GM12878 (cell line): Measurements from ENCODE around the gene AGXT. TPM values are rescaled to one million over a fixed set of nuclear protein-coding genes. Genes with fewer than 3 reads are reported as not detected.

Source experiments
- ATAC-seq: fragments of 200-7000 bp; cut with Tn5 transposase; 3 replicates; pipeline ENCODE4 v1.9.1; 2020; ENCODE audit warnings: mild to moderate bottlenecking, moderate library complexity
- BruUV-seq: library from RNA; stranded (reverse); fragments of 400-500 nt; replicated peaks from 2 replicates; lab custom pipeline; 2021; lab: Mats Ljungman, UMichigan
- CTCF ChIA-PET: fragments of 300-600 bp; sonication (Branson Sonifier 250); formaldehyde crosslinking; extraction: SDS; loops from one replicate; lab custom pipeline; 2021; ENCODE audit warnings: inconsistent platforms; lab: Yijun Ruan, JAX
- POLR2A ChIA-PET: fragments of 350-600 bp; formaldehyde crosslinking; extraction: SDS; loops from one replicate; lab custom pipeline; 2021; ENCODE audit warnings: inconsistent platforms; lab: Charles Lee
- RAD21 ChIA-PET: fragments of 300-600 bp; sonication (Branson Sonifier 250); formaldehyde crosslinking; loops from one replicate; lab custom pipeline; 2023; ENCODE audit warnings: antibody characterized with exemption; ENCODE audit not compliant: unreplicated experiment; lab: Charles Lee
- SMC1A ChIA-PET: fragments of 300-600 bp; sonication (Branson Sonifier 250); formaldehyde crosslinking; loops from one replicate; lab custom pipeline; 2023; ENCODE audit not compliant: unreplicated experiment, uncharacterized antibody; lab: Charles Lee
- DNase-seq: peaks from one replicate; pipeline ENCODE4 v3.0.0-alpha.2; 2011; ENCODE audit warnings: low read depth, low spot score
- FAIRE-seq: peaks from 3 replicates; lab custom pipeline; 2011; peaks lifted over from hg19 to GRCh38; lab: Jason Lieb, UNC
- H2AFZ ChIP-seq: 2 replicates; pipeline ENCODE4 v1.6.0; 2011; ENCODE audit warnings: low read depth, low read length, control low read depth; ENCODE audit not compliant: control insufficient read depth
- H3K27ac ChIP-seq: 2 replicates; pipeline ENCODE4 v1.5.1; 2011; ENCODE audit warnings: control low read depth; ENCODE audit not compliant: control insufficient read depth, insufficient read depth
- H3K27me3 ChIP-seq, 2 experiments: replicated peaks in 1 of 2; 2 replicates each; pipeline versions ENCODE4 v1.6.0 to v1.6.1; 2011; ENCODE audit warnings: low read length in 1 of 2; ENCODE audit not compliant: control insufficient read depth in 2 of 2, insufficient read depth in 2 of 2
- H3K36me3 ChIP-seq, 2 experiments: 2 replicates each; pipeline ENCODE4 v1.5.1; 2011; ENCODE audit warnings: low read length in 1 of 2; ENCODE audit not compliant: control insufficient read depth in 2 of 2, insufficient read depth in 2 of 2
- H3K4me1 ChIP-seq: 2 replicates; pipeline ENCODE4 v1.6.1; 2011; ENCODE audit warnings: mild to moderate bottlenecking, low read length, moderate library complexity, mixed read lengths; ENCODE audit not compliant: control insufficient read depth, insufficient read depth
- H3K4me2 ChIP-seq: 2 replicates; pipeline ENCODE4 v1.6.0; 2011; ENCODE audit warnings: control low read depth; ENCODE audit not compliant: control insufficient read depth, insufficient read depth
- H3K4me3 ChIP-seq: fragments of 200-600 bp; sonication (generic); 2 replicates; pipeline ENCODE4 v1.5.1; 2016
- H3K79me2 ChIP-seq: 2 replicates; pipeline ENCODE4 v1.6.0; 2011; ENCODE audit warnings: low read length; ENCODE audit not compliant: control insufficient read depth, insufficient read depth
- H3K9ac ChIP-seq: 2 replicates; pipeline ENCODE4 v1.8.0; 2011; ENCODE audit warnings: low read length, control low read depth, mixed read lengths; ENCODE audit not compliant: control insufficient read depth, insufficient read depth
- H3K9me3 ChIP-seq: replicated peaks from 3 replicates; pipeline ENCODE4 v1.5.1; 2011; ENCODE audit warnings: mild to moderate bottlenecking, low read length; ENCODE audit not compliant: control insufficient read depth, insufficient read depth
- H4K20me1 ChIP-seq: 2 replicates; pipeline ENCODE4 v1.6.0; 2011; ENCODE audit not compliant: control insufficient read depth, insufficient read depth
- BCL11A ChIP-seq: IDR thresholded peaks from 2 replicates; pipeline ENCODE4 v1.6.1; 2011; ENCODE audit warnings: low read depth, low read length
- BHLHE40 ChIP-seq, 2 experiments: fragments of 450-650 bp in 1 of 2; IDR thresholded peaks; 2 replicates each; pipeline ENCODE4 v1.6.1; 2011 to 2017; ENCODE audit warnings: low read depth in 2 of 2, borderline replicate concordance in 1 of 2, improper control_type of control experiment in 1 of 2, low read length in 1 of 2, mild to moderate bottlenecking in 1 of 2
- CBX5 ChIP-seq: sonication (generic); IDR thresholded peaks from 2 replicates; pipeline ENCODE4 v1.6.1; 2016; ENCODE audit warnings: low read depth, moderate library complexity, mild to moderate bottlenecking, inconsistent platforms
- DPF2 ChIP-seq: fragments of 450-650 bp; IDR thresholded peaks from 2 replicates; pipeline ENCODE4 v1.6.1; 2017; ENCODE audit warnings: mild to moderate bottlenecking
- FOXK2 ChIP-seq: fragments of 450-650 bp; IDR thresholded peaks from 2 replicates; pipeline ENCODE4 v1.6.1; 2017; ENCODE audit warnings: mild to moderate bottlenecking, moderate library complexity
- IKZF1 ChIP-seq: fragments of 450-650 bp; conservative IDR thresholded peaks from 2 replicates; pipeline ENCODE4 v1.6.1; 2017; ENCODE audit warnings: antibody characterized with exemption, mild to moderate bottlenecking
- KLF5 ChIP-seq: fragments of 450-650 bp; IDR thresholded peaks from 2 replicates; pipeline ENCODE4 v1.6.1; 2014; ENCODE audit warnings: mild to moderate bottlenecking; ENCODE audit not compliant: partially characterized antibody
- NBN ChIP-seq: fragments of 450-650 bp; IDR thresholded peaks from 2 replicates; pipeline ENCODE4 v1.6.1; 2016
- NR2C1 ChIP-seq: fragments of 450-650 bp; IDR thresholded peaks from 2 replicates; pipeline ENCODE4 v1.6.1; 2017; ENCODE audit warnings: antibody characterized with exemption, mild to moderate bottlenecking, moderate library complexity
- NR2C2 ChIP-seq: IDR thresholded peaks from 2 replicates; pipeline ENCODE4 v1.6.1; 2011; ENCODE audit warnings: borderline replicate concordance, low read depth; ENCODE audit not compliant: control insufficient read depth, insufficient read length
- TCF12 ChIP-seq: IDR thresholded peaks from 2 replicates; pipeline ENCODE4 v1.6.1; 2011; ENCODE audit warnings: low read depth, mild to moderate bottlenecking, low read length
- WGBS: methylation state at CpG from one replicate; pipeline ENCODE4 v1.1.6; 2016; ENCODE audit warnings: low lambda C conversion rate; ENCODE audit not compliant: insufficient replicate concordance, insufficient coverage; ENCODE audit errors: missing lambda C conversion rate; 5-methylcytosine and 5-hydroxymethylcytosine counted together
- in situ Hi-C: fragments of 300-500 bp; cut with MboI; formaldehyde crosslinking; loops from 9 replicates; pipeline ENCODE4 v1.14.3; 2018; ENCODE audit warnings: mixed read lengths
- intact Hi-C: fragments of 100-400 bp; cut with micrococcal nuclease; formaldehyde crosslinking; loops from one replicate; pipeline ENCODE4 v1.14.2; 2022; ENCODE audit not compliant: unreplicated experiment
- polyA plus RNA-seq, 11 experiments: library from polyadenylated mRNA; depleted of rRNA in 4 of 11; unstranded in 6 of 11; stranded (reverse) in 5 of 11; fragments of >200 nt; fragmentation: Nextera tagmentation in 4 of 11; fragmentation: Illumina TruSeq in 1 of 11; extraction: Ambion mirVana in 4 of 11; extraction: Trizol in 1 of 11; gene quantifications; 1 replicate in 1 of 11; 2 replicates in 10 of 11; pipeline versions ENCODE4 v1.2.1 to v1.2.3, GENCODE V29; 2011 to 2016; ENCODE audit warnings: inconsistent platforms in 2 of 11, missing spikeins in 2 of 11, low read depth in 1 of 11
- total RNA-seq, 4 experiments: library from RNA; depleted of rRNA in 3 of 4; stranded (reverse); fragments of >200 nt in 3 of 4; fragmentation: Illumina TruSeq in 1 of 4; extraction: Trizol in 1 of 4; gene quantifications; 2 replicates each; pipeline versions ENCODE4 v1.2.1 to v1.2.3, GENCODE V29; 2013 to 2021
- TF ChIP-seq, protein P1 (sequence below): IDR thresholded peaks from 2 replicates; pipeline ENCODE4 v1.6.1; 2012; ENCODE audit warnings: improper control_type of control experiment, low read depth, low read length; ENCODE audit not compliant: insufficient replicate concordance
- TF ChIP-seq, protein P2 (sequence below): fragments of 450-650 bp; formaldehyde crosslinking; IDR thresholded peaks from 2 replicates; pipeline ENCODE4 v1.4.0; 2022; ENCODE audit warnings: mild to moderate bottlenecking, moderate library complexity

AGXT gene
- total and polyA plus RNA-seq, 10 of the 15 experiments (the other 5 are each of a cell fraction or from before 2014, with no cell fraction given): 0.18 TPM; not detected in 9

- TF ChIP-seq, protein P1, sequence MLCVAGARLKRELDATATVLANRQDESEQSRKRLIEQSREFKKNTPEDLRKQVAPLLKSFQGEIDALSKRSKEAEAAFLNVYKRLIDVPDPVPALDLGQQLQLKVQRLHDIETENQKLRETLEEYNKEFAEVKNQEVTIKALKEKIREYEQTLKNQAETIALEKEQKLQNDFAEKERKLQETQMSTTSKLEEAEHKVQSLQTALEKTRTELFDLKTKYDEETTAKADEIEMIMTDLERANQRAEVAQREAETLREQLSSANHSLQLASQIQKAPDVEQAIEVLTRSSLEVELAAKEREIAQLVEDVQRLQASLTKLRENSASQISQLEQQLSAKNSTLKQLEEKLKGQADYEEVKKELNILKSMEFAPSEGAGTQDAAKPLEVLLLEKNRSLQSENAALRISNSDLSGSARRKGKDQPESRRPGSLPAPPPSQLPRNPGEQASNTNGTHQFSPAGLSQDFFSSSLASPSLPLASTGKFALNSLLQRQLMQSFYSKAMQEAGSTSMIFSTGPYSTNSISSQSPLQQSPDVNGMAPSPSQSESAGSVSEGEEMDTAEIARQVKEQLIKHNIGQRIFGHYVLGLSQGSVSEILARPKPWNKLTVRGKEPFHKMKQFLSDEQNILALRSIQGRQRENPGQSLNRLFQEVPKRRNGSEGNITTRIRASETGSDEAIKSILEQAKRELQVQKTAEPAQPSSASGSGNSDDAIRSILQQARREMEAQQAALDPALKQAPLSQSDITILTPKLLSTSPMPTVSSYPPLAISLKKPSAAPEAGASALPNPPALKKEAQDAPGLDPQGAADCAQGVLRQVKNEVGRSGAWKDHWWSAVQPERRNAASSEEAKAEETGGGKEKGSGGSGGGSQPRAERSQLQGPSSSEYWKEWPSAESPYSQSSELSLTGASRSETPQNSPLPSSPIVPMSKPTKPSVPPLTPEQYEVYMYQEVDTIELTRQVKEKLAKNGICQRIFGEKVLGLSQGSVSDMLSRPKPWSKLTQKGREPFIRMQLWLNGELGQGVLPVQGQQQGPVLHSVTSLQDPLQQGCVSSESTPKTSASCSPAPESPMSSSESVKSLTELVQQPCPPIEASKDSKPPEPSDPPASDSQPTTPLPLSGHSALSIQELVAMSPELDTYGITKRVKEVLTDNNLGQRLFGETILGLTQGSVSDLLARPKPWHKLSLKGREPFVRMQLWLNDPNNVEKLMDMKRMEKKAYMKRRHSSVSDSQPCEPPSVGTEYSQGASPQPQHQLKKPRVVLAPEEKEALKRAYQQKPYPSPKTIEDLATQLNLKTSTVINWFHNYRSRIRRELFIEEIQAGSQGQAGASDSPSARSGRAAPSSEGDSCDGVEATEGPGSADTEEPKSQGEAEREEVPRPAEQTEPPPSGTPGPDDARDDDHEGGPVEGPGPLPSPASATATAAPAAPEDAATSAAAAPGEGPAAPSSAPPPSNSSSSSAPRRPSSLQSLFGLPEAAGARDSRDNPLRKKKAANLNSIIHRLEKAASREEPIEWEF: no peak
- TF ChIP-seq NR2C2 (no peak), KLF5 (no peak), NR2C1 (no peak)
- TF ChIP-seq, all 136 proteins: peak for 0
Measured at GRCh38 chr2:240832921-240833494, 35.6 kb upstream of the AGXT start (continued).

DNA sequence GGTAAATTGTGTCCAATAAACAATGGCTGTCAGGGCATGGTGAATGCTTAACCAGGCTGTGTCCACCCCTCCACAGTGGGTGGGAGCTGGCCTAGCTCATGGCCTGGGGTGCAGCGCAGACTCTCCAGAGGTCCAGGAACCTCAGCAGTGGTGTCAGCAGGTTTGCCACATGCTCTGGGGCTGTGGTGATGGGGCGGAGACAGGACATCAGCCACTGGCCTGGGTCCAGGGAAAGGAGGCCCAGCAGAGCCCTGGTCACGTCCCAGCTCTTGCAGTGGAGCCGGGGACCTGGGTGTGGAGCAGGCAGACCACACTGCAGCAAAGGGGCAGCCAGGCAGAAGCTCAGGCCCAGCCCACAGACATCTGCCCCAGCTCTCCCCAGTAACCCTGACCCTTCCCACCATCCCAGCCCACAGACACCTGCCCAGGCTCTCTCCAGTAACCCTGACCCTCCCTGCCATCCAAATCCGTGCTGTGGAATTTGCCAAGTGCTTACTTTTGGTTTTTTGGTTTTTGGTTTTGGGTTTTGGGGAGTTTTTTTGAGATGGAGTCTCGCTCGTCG lies 34.8 kb upstream of the AGXT start:
- no peak overlapping the region for H3K27ac ChIP-seq
- intact Hi-C loops: no loop called here
- H3K4me2 ChIP-seq: no peak overlapping the region
- DNase-seq: no peak
- ChIA-PET RAD21 (no interaction called here), POLR2A (interaction anchor here (0.6 kb wide), 1 partner anchor 314 kb away, joined by 3 read pairs; no protein-coding TSS in a partner anchor), SMC1A (no interaction called here), CTCF (no interaction called here)
- FAIRE-seq: no peak
- no peak overlapping the region for H2AFZ ChIP-seq
- in situ Hi-C loops: loop anchor here (25.0 kb wide), 1 partner anchor 322 kb away; no protein-coding TSS in a partner anchor
- H3K4me1 ChIP-seq: no peaks in the 10 kb centered on the region
- no TSS peak for BruUV-seq
- no peak overlapping the region for H3K4me3 ChIP-seq
- H3K9ac ChIP-seq: no peak overlapping the region
- 32% methylated on average over 8 of the region's 8 CpGs for WGBS
- ATAC-seq: no peak
- no peaks in the 10 kb centered on the region; the same call in 2 of the 3 replicates for H3K9me3 ChIP-seq
- H4K20me1 ChIP-seq: no peaks in the 10 kb centered on the region
- no peaks in the 10 kb centered on the region; a peak in 2 of 4 replicates for H3K27me3 ChIP-seq
- no peaks in the 10 kb centered on the region for H3K79me2 ChIP-seq
- H3K36me3 ChIP-seq: no peaks in the 10 kb centered on the region
- no peak for TF ChIP-seq IKZF1
- TF ChIP-seq BCL11A: no peak
- TF ChIP-seq DPF2: no peak
- no peak for TF ChIP-seq FOXK2
- TF ChIP-seq CBX5: no peak
- no peak for TF ChIP-seq BHLHE40 (IDR thresholded peaks at IDR 0.05; ENCODE audit: borderline replicate concordance in 1 of 2, low read depth in 2 of 2, low read length in 1 of 2)
- no peak for TF ChIP-seq NBN
- no peak for TF ChIP-seq TCF12
- TF ChIP-seq, protein P2, sequence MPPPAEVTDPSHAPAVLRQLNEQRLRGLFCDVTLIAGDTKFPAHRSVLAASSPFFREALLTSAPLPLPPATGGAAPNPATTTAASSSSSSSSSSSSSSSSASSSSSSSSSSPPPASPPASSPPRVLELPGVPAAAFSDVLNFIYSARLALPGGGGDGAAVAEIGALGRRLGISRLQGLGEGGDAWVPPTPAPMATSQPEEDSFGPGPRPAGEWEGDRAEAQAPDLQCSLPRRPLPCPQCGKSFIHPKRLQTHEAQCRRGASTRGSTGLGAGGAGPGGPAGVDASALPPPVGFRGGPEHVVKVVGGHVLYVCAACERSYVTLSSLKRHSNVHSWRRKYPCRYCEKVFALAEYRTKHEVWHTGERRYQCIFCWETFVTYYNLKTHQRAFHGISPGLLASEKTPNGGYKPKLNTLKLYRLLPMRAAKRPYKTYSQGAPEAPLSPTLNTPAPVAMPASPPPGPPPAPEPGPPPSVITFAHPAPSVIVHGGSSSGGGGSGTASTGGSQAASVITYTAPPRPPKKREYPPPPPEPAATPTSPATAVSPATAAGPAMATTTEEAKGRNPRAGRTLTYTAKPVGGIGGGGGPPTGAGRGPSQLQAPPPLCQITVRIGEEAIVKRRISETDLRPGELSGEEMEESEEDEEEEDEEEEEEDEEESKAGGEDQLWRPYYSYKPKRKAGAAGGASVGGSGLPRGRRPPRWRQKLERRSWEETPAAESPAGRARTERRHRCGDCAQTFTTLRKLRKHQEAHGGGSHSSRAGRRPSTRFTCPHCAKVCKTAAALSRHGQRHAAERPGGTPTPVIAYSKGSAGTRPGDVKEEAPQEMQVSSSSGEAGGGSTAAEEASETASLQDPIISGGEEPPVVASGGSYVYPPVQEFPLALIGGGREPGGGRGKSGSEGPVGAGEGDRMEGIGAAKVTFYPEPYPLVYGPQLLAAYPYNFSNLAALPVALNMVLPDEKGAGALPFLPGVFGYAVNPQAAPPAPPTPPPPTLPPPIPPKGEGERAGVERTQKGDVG (CRISPR knock-in tag): no peak
